ENCODE results near the gene NDUFAF2.

- TF ChIP-seq CTCF (IDR thresholded peaks at IDR 0.05; ENCODE audit: low read depth, low read length) (no peak), EZH2phosphoT487 (IDR thresholded peaks at IDR 0.05; ENCODE audit: low read depth) (no peak)
Observed at GRCh38 chr5:61186634-61187033, 241.6 kb downstream of the NDUFAF2 start.
